HEK293 (cell line): ENCODE results near the gene KLHL25.

Experiments
- GLI4 ChIP-seq: fragments of 450-650 bp; formaldehyde crosslinking; IDR thresholded peaks from 2 replicates; pipeline ENCODE4 v1.5.1; 2016; ENCODE audit warnings: missing biosample characterization, missing genetic modification characterization
- ZNF24 ChIP-seq: fragments of 450-650 bp; formaldehyde crosslinking; IDR thresholded peaks from 2 replicates; pipeline ENCODE4 v1.5.1; 2016; ENCODE audit warnings: missing biosample characterization, missing genetic modification characterization
- ZNF654 ChIP-seq: fragments of 450-650 bp; formaldehyde crosslinking; IDR thresholded peaks from 2 replicates; pipeline ENCODE4 v1.5.1; 2016; ENCODE audit warnings: low read depth, missing biosample characterization, missing genetic modification characterization

DNA sequence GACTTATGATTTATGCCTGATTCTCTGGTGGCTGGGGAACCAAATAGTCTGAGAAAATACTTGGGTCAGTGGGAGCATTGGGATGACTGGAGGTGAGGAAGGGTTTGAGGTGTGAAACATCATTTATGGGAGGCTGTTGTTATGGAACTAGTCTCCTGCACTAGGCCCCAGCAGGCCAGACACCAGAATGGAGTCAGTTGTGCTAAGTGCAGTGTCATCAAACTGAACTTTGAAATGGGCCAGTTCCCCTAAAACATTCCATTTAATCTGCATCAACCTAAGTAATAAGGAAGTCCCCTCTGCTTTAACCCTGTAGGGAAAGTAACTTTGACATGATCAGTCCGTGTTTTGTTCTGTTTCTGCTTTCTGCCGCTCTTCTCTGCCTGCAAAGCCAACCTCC is 44.9 kb upstream of the KLHL25 start:
- no peak for TF ChIP-seq ZNF24 (tag by site-specific recombination)
- no peak for TF ChIP-seq ZNF654 (tag by site-specific recombination)
- TF ChIP-seq GLI4 (tag by site-specific recombination) = no peak
